Breast epithelium (tissue), 3 donors: Measurements from ENCODE around the gene ANKRD11.

Source experiments
- POLR2A ChIP-seq: fragments of 450-650 bp; IDR thresholded peaks from one replicate; pipeline ENCODE4 v1.6.1; 2016; ENCODE audit warnings: antibody characterized with exemption, mild to moderate bottlenecking, moderate library complexity
- TF ChIP-seq, protein P1 (sequence below), 3 donors: fragments of 450-650 bp; IDR thresholded peaks; one replicate each; pipeline ENCODE4 v1.5.1; 2016 to 2017; ENCODE audit warnings: antibody characterized with exemption in 3 of 3, mild to moderate bottlenecking in 3 of 3, moderate library complexity in 3 of 3

DNA sequence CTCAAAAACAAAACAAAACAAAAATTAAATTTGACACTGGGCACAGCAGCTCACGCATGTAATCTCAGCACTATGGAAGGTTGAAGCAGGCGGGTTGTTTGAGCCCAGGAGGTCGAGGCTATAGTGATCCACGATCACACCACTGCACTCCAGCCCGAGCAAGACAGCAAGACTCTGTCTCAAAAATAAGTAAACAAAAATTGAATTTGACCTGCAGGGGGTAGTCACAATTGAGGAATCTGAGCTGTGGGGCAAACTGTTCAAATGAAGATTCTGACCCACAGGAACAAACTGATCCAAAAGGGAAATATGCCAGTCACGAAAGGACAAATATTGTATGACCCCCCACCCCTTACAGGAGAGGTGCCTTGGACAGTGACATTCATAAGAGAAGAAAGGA lies 29.8 kb downstream of the ANKRD11 start:
- TF ChIP-seq, protein P1, sequence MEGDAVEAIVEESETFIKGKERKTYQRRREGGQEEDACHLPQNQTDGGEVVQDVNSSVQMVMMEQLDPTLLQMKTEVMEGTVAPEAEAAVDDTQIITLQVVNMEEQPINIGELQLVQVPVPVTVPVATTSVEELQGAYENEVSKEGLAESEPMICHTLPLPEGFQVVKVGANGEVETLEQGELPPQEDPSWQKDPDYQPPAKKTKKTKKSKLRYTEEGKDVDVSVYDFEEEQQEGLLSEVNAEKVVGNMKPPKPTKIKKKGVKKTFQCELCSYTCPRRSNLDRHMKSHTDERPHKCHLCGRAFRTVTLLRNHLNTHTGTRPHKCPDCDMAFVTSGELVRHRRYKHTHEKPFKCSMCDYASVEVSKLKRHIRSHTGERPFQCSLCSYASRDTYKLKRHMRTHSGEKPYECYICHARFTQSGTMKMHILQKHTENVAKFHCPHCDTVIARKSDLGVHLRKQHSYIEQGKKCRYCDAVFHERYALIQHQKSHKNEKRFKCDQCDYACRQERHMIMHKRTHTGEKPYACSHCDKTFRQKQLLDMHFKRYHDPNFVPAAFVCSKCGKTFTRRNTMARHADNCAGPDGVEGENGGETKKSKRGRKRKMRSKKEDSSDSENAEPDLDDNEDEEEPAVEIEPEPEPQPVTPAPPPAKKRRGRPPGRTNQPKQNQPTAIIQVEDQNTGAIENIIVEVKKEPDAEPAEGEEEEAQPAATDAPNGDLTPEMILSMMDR (IDR thresholded peaks at IDR 0.05) = no peak
- TF ChIP-seq POLR2A = no peak
